Measurements from ENCODE around the gene ZAP70. TPM values are rescaled to one million over a fixed set of nuclear protein-coding genes. Genes with fewer than 3 reads are reported as not detected.
A peak's percentile ranks its signal among the peaks of the same experiment; 100 is the strongest.

Gene ZAP70
- total and polyA plus RNA-seq, 2 of the 13 experiments (the other 11 are each of a cell fraction or from before 2014, with no cell fraction given), result 0.51 to 4.0 TPM

DNA sequence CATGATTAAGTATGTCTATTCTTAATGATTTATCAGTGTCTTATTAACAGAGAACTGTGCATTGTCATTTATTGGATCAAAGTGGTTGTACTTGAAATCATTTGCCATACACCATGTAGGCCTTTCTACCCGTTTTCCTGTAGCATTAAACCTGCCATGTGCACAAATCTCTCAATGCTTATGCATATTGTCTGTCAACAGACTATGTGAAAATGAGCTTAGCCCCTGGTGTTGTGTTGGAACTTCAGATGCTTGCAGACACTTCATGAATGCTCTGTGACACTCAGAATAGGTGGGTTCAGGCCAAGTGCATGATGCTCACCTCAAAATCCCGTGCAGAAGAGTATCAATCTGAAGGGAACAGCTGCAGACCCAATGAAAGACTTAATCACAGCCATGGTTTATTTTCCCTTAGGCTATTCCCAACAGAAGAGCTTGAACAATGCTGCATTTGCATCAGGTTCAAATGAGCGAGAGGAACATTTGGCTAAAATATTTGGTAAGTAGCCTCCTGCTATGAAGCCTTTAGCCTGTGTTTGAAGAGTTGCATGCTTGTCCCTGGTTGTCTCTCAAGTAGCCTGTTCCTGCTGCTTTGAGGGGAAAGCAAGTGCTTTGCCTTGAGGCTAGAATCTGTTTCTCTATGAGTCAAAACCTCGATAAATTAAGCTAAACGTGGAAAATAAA lies 37.8 kb upstream of the ZAP70 start:
- Histone ChIP-seq H3K9me3 (ENCODE audit: low read length) (no peaks in the 10 kb centered on the region), H3K79me2 (ENCODE audit: insufficient read depth, low read length) (no peaks in the 10 kb centered on the region), H3K27ac (ENCODE audit: extremely low read length, insufficient read depth, low read length) (no peak overlapping the region), H3K36me3 (replicated peaks in 1 of 2; ENCODE audit: control insufficient read depth in 1 of 2, insufficient read depth in 2 of 2, low read length in 2 of 2) (no peaks in the 10 kb centered on the region), H4K20me1 (ENCODE audit: insufficient read depth, low read length) (no peaks in the 10 kb centered on the region), H3K27me3 (ENCODE audit: control insufficient read depth in 1 of 2, insufficient read depth in 2 of 2, low read length in 2 of 2) (no peaks in the 10 kb centered on the region), H3K4me2 (ENCODE audit: low read depth, low read length) (no peak overlapping the region), H3K4me3 (replicated peaks in 1 of 3; ENCODE audit: insufficient read depth in 1 of 3, low read depth in 2 of 3, low read length in 3 of 3) (no peak overlapping the region), H3K9ac (ENCODE audit: insufficient read depth, low read depth, low read length) (no peak overlapping the region), H2AFZ (ENCODE audit: low read length) (no peak overlapping the region), H3K4me1 (ENCODE audit: insufficient read depth, low read length) (no peaks in the 10 kb centered on the region)
- intact Hi-C loops (cut with micrococcal nuclease; ENCODE audit: unreplicated experiment), result no loop called here
- TF ChIP-seq NAIF1 (CRISPR knock-in tag; IDR thresholded peaks at IDR 0.05; ENCODE audit: borderline replicate concordance), result no peak
- TF ChIP-seq, protein P1, sequence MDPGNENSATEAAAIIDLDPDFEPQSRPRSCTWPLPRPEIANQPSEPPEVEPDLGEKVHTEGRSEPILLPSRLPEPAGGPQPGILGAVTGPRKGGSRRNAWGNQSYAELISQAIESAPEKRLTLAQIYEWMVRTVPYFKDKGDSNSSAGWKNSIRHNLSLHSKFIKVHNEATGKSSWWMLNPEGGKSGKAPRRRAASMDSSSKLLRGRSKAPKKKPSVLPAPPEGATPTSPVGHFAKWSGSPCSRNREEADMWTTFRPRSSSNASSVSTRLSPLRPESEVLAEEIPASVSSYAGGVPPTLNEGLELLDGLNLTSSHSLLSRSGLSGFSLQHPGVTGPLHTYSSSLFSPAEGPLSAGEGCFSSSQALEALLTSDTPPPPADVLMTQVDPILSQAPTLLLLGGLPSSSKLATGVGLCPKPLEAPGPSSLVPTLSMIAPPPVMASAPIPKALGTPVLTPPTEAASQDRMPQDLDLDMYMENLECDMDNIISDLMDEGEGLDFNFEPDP (CRISPR knock-in tag; conservative IDR thresholded peaks at IDR 0.05), result 0 out of 2 replicates have a peak, but pooled peaks have one; percentile 23
- WGBS (ENCODE audit: low lambda C conversion rate), result 20% methylated on average over 5 of the region's 5 CpGs
- in situ Hi-C loops (cut with HindIII; ENCODE audit: extremely low pct_ligation_motif_present, low pct_unique_long_range_greater_than_20kb), result no loop called here
- DNase-seq (ENCODE audit: low spot score) (no peak), ATAC-seq (no peak), FAIRE-seq (no peak)
- BruUV-seq (replicated peaks), result no TSS peak
- ChIA-PET POLR2A (interaction anchor here (1.0 to 1.3 kb wide), 3 partner anchors 11 to 30 kb away, joined by 3 to 4 read pairs (median 3); partner anchors contain the start of gene COX5B), CTCF (ENCODE audit: low intra/inter-chr PET ratio, low total read pairs) (no interaction called here)

DNA sequence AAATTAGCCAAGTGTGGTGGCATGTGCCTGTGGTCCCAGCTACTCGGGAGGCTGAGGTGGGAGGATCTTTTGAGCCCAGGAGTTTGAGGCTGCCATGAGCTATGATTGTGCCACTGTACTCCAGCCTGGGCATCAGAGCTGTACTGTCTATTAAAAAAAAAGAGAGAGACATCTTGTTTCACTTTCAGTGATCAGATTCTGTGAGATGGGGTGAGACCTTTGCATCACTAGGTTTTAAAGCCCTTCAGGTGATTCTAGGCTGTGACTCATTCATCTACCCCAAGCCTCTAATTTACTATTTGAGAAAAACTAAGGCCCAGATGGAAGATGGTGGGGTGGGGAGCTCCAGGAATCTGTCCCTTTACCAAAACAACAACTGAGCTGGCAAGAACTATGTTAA lies 36.8 kb upstream of the ZAP70 start:
- Histone ChIP-seq H3K27me3 (ENCODE audit: control insufficient read depth in 1 of 2, insufficient read depth in 2 of 2, low read length in 2 of 2) (no peaks in the 10 kb centered on the region), H4K20me1 (ENCODE audit: insufficient read depth, low read length) (no peaks in the 10 kb centered on the region), H3K36me3 (replicated peaks in 1 of 2; ENCODE audit: control insufficient read depth in 1 of 2, insufficient read depth in 2 of 2, low read length in 2 of 2) (no peaks in the 10 kb centered on the region), H3K9ac (ENCODE audit: insufficient read depth, low read depth, low read length) (no peak overlapping the region), H3K4me3 (replicated peaks in 1 of 3; ENCODE audit: insufficient read depth in 1 of 3, low read depth in 2 of 3, low read length in 3 of 3) (no peak overlapping the region), H2AFZ (ENCODE audit: low read length) (no peak overlapping the region), H3K4me2 (ENCODE audit: low read depth, low read length) (no peak overlapping the region), H3K79me2 (ENCODE audit: insufficient read depth, low read length) (no peaks in the 10 kb centered on the region), H3K9me3 (ENCODE audit: low read length) (no peaks in the 10 kb centered on the region), H3K27ac (ENCODE audit: extremely low read length, insufficient read depth, low read length) (no peak overlapping the region), H3K4me1 (ENCODE audit: insufficient read depth, low read length) (no peaks in the 10 kb centered on the region)
- ChIA-PET POLR2A (interaction anchor here (1.3 kb wide), 1 partner anchor 12 kb away, joined by 4 read pairs; no protein-coding TSS in a partner anchor), CTCF (ENCODE audit: low intra/inter-chr PET ratio, low total read pairs) (no interaction called here)
- intact Hi-C loops (cut with micrococcal nuclease; ENCODE audit: unreplicated experiment) (no loop called here), in situ Hi-C loops (cut with HindIII; ENCODE audit: extremely low pct_ligation_motif_present, low pct_unique_long_range_greater_than_20kb) (no loop called here)
- ATAC-seq, result no peak
- 86% methylated on average over 1 of the region's 1 CpG for WGBS (ENCODE audit: low lambda C conversion rate)
- BruUV-seq (replicated peaks), result no TSS peak
- no peak for DNase-seq (ENCODE audit: low spot score)
- no peak for FAIRE-seq
- TF ChIP-seq SIN3A (IDR thresholded peaks at IDR 0.05; ENCODE audit: borderline replicate concordance, low read depth, low read length) (no peak), TP53 (CRISPR knock-in tag; conservative IDR thresholded peaks at IDR 0.05) (no peak), HNRNPH1 (optimal IDR thresholded peaks at IDR 0.05; ENCODE audit: low read depth, low read length) (no peak), HIVEP1 (CRISPR knock-in tag; IDR thresholded peaks at IDR 0.05) (no peak), TRIM24 (CRISPR knock-in tag; IDR thresholded peaks at IDR 0.05) (no peak), MYC (CRISPR knock-in tag; IDR thresholded peaks at IDR 0.05; ENCODE audit: borderline replicate concordance) (no peak), RELA (CRISPR knock-in tag; IDR thresholded peaks at IDR 0.05) (no peak), CCDC6 (CRISPR knock-in tag; IDR thresholded peaks at IDR 0.05) (no peak)
- TF ChIP-seq, protein P2, sequence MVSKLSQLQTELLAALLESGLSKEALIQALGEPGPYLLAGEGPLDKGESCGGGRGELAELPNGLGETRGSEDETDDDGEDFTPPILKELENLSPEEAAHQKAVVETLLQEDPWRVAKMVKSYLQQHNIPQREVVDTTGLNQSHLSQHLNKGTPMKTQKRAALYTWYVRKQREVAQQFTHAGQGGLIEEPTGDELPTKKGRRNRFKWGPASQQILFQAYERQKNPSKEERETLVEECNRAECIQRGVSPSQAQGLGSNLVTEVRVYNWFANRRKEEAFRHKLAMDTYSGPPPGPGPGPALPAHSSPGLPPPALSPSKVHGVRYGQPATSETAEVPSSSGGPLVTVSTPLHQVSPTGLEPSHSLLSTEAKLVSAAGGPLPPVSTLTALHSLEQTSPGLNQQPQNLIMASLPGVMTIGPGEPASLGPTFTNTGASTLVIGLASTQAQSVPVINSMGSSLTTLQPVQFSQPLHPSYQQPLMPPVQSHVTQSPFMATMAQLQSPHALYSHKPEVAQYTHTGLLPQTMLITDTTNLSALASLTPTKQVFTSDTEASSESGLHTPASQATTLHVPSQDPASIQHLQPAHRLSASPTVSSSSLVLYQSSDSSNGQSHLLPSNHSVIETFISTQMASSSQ (IDR thresholded peaks at IDR 0.05; ENCODE audit: low read depth), result no peak
- TF ChIP-seq, protein P2 (CRISPR knock-in tag; IDR thresholded peaks at IDR 0.05; ENCODE audit: borderline replicate concordance), result no peak
